GM19023 (cell line): ENCODE data around the gene ZNF425.
"Not testable (repeated sequence)": the region's sequence is repeated elsewhere in the genome, so short reads cannot be mapped to it uniquely, and the experiment has no call there.

Experiments used
- ATAC-seq: cut with Tn5 transposase; IDR thresholded peaks from one replicate; pipeline ENCODE4 v1.9.1; 2021; ENCODE audit warnings: mild to moderate bottlenecking, moderate library complexity; ENCODE audit not compliant: unreplicated experiment

ZNF425 gene

DNA sequence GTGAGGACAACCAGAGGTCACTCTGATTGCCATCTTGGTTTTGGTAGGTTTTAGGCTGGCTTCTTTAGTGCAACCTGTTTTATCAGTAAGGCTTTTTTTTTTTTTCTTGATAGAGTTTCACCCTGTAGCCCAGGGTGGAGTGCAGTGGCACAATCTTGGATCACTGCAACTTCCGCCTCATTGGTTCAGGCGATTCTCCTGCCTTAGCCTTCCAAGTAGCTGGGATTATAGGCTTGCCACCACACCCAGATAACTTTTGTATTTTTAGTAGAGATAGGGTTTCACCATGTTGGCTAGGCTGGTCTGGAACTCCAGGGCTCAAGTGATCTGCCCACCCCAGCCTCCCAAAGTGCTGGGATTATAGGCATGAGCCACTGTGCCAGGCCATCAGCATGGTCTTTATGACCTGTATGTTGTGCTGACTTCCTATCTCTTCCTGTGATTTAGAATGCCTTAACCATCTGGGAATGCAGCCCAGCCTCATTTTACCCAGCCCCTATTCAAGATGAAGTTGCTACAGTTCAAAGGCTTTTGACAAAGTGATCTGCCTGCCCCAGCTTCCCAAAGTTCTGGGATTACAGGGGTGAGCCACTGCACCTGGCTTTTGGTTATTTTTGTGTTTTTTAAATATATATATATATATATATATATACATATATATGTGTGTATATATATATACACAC, 7.0 kb upstream of the ZNF425 start:
- no peak for ATAC-seq

GRCh38 chr7:149130572-149131198, 4.6 kb upstream of the ZNF425 start:
- no peak for ATAC-seq

- peak; percentile 51 for ATAC-seq
Measured at GRCh38 chr7:149126662-149127266, 640 bp upstream of the ZNF425 start.

- no peak for ATAC-seq
Measured at GRCh38 chr7:149125189-149125862, 798 bp downstream of the ZNF425 start.

GRCh38 chr7:149109969-149110368, 16.2 kb downstream of the ZNF425 start:
- ATAC-seq, result no peak

DNA sequence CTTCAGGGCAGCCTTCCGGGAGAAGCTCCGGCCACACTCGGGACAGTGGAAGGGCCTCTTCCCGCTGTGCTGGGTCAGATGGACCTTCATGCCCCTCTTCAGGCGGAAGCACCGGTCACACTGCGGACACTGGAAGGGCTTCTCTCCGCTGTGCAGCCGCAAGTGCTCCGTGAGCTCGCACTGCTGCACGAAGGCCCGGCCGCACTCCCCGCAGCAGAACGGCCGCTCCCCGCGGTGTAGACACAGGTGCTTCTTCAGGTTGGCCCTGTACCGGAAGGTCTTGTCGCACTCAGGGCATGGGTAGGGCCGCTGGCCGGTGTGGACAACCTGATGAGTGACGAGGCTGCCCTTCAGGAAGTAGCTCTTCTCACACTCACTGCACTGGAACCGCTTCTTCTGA, 21.4 kb downstream of the ZNF425 start:
- no peak for ATAC-seq

DNA sequence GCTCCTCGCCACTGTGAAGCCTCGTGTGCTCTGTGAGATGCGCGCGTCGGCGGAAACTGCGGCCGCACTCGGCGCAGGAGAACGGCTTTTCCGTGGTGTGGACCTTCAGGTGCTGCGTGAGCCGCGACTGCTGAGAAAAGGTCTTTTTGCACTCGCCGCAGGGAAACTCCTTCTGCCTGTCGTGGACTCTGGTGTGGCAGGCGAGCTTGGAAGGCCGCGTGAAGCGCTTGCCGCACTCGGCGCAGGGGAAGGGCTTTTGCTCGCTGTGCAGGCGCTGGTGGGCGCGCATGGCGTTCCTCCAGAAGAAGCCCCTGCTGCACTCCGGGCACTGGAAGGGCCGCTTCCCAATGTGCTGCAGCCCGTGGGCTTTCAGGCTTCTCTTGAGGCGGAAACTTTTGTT, 21.9 kb downstream of the ZNF425 start:
- no peak for ATAC-seq

GRCh38 chr7:149103424-149103823, 22.7 kb downstream of the ZNF425 start:
- no peak for ATAC-seq

DNA sequence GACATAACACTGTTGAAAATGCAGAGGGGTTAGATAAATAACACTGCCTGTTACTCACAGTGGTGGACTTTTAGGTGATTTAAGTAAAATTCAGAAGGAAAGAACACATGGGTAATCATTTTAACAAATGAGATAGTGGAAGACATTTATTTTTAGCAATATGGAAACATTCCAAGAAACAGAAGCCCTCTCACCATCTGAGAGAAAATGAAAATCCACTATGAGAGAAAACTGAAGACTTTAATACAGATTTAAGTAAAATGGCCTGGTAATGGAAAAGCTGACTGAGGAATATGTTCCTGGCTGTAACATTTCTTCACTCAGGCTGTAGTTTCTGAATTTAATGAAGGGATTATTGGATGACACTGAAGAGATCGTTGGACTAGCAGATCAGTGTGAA, 23.5 kb downstream of the ZNF425 start:
- no peak for ATAC-seq

GRCh38 chr7:149100821-149101220, 25.3 kb downstream of the ZNF425 start:
- ATAC-seq, result no peak

DNA sequence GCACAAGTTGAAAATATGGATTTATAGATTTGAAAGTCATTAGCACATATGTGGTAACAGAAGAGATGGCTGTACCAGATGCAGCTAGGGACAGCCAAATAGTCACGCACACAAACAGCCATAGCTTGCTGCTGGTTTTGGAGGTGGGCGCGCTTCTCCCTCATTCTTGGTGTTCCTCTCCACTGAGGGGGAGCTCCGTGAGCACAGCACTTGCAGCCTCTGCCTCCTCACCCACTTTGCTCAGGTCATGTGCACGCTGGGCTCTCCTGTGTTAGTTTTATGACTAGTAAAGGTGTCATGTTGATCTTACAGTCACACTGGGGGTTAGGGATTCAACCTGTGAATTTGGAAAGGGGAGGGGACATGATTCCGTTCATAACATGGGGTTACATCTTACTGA, 27.1 kb downstream of the ZNF425 start:
- no peak for ATAC-seq

GRCh38 chr7:149097088-149097487, 29.0 kb downstream of the ZNF425 start:
- no peak for ATAC-seq

- no peak for ATAC-seq
Measured at GRCh38 chr7:149093228-149093627, 32.9 kb downstream of the ZNF425 start.

- ATAC-seq, result not testable (repeated sequence)
Measured at GRCh38 chr7:149092244-149092643, 33.9 kb downstream of the ZNF425 start.

- peak; percentile 78 for ATAC-seq
Measured at GRCh38 chr7:149090397-149091195, 35.5 kb downstream of the ZNF425 start, which contains the start of gene ZNF786. ZNF786 (minus strand) TSS chr7:149090718; CDS start chr7:149090640, 78 bp downstream.

GRCh38 chr7:149087376-149087775, 38.7 kb downstream of the ZNF425 start:
- no peak for ATAC-seq

GRCh38 chr7:149085866-149086265, 40.3 kb downstream of the ZNF425 start:
- no peak for ATAC-seq

DNA sequence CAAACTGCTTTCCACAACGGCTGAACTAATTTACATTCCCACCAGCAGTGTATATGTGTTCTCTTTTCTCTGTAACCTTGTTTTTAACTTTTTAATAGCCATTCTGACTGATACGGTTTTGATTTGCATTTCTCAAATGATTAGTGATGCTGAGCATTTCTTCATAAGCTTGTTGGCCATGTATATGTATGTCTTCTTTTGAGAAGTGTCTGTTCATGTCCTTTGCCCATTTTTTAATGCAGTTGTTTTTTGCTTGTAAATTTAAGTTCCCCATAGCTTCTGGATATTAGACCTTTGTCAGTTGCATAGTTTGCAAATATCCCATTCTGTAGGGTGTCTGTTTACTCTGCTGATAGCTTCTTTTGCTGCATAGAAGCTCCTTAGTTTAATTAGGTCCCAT, 41.7 kb downstream of the ZNF425 start:
- ATAC-seq, result no peak

DNA sequence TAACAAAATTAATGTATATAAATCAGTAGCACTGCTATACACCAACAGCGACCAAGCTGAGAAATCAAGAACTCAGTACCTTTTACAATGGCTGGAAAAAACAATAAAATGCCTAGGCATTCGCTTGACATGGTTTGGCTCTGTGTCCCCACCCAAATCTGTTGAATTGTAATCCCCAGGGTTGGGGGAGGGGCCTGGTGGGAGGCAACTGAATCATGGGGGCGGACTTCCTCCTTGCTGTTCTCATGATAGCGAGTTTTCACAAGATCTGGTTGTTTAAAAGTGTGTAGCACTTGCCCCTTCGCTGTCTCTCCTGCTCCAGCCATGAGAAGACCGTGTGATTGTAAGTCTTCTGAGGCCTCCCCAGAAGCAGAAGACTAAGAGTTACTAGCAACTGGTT, 44.2 kb downstream of the ZNF425 start:
- no peak for ATAC-seq

DNA sequence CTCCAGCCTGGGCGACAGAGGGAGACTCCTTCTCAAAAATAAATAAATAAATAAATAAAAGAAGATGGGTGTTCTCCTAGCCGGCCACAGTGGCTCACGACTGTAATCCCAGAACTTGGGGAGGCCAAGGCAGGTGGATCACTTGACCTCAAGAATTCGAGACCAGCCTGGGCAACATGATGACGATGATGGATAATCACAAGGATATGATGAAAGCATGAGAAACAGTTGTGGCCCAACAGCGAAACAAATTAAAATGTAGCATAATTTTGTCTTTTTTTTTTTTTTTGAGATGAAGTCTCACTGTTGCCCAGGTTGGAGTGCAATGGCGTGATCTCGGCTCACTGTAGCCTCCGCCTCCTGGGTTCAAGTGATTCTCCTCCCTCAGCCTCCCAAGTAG, 48.5 kb downstream of the ZNF425 start:
- ATAC-seq, result no peak

- ATAC-seq, result no peak
Measured at GRCh38 chr7:149075286-149075685, 50.8 kb downstream of the ZNF425 start.
